ENCODE measurements around the gene FBXL20. TPM values are rescaled to one million over a fixed set of nuclear protein-coding genes. Genes with fewer than 3 reads are reported as not detected.

Gene FBXL20
- total and polyA plus RNA-seq, 10 of the 15 experiments (the other 5 are each of a cell fraction or from before 2014, with no cell fraction given) = 1.2 to 8.3 (median 4.4) TPM

DNA sequence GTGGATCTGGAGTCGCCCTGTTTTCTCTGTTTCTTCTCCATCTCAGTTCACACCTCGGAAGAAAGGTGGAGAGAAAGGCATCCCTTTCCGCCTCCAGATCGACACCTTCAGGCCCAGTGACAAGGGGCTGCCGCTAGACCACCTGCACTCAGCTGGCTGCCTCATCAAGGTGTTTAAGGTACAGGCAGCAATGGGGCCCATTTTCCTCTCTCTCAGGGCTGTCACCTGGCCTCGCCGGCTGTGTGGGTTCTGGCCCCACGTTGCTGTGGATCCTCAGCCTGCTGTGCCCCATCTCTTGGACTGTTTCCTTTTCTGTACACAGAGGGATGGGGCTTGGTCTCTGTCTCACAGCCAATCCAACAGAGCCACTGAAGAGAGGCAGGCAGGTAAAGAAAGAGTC, 158.3 kb downstream of the FBXL20 start (continued):
- TF ChIP-seq, protein P1, sequence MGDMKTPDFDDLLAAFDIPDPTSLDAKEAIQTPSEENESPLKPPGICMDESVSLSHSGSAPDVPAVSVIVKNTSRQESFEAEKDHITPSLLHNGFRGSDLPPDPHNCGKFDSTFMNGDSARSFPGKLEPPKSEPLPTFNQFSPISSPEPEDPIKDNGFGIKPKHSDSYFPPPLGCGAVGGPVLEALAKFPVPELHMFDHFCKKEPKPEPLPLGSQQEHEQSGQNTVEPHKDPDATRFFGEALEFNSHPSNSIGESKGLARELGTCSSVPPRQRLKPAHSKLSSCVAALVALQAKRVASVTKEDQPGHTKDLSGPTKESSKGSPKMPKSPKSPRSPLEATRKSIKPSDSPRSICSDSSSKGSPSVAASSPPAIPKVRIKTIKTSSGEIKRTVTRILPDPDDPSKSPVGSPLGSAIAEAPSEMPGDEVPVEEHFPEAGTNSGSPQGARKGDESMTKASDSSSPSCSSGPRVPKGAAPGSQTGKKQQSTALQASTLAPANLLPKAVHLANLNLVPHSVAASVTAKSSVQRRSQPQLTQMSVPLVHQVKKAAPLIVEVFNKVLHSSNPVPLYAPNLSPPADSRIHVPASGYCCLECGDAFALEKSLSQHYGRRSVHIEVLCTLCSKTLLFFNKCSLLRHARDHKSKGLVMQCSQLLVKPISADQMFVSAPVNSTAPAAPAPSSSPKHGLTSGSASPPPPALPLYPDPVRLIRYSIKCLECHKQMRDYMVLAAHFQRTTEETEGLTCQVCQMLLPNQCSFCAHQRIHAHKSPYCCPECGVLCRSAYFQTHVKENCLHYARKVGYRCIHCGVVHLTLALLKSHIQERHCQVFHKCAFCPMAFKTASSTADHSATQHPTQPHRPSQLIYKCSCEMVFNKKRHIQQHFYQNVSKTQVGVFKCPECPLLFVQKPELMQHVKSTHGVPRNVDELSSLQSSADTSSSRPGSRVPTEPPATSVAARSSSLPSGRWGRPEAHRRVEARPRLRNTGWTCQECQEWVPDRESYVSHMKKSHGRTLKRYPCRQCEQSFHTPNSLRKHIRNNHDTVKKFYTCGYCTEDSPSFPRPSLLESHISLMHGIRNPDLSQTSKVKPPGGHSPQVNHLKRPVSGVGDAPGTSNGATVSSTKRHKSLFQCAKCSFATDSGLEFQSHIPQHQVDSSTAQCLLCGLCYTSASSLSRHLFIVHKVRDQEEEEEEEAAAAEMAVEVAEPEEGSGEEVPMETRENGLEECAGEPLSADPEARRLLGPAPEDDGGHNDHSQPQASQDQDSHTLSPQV (IDR thresholded peaks at IDR 0.05) = no peak
- no peak for TF ChIP-seq SMAD1 (IDR thresholded peaks at IDR 0.05; ENCODE audit: low read depth, partially characterized antibody)
- TF ChIP-seq, protein P2, sequence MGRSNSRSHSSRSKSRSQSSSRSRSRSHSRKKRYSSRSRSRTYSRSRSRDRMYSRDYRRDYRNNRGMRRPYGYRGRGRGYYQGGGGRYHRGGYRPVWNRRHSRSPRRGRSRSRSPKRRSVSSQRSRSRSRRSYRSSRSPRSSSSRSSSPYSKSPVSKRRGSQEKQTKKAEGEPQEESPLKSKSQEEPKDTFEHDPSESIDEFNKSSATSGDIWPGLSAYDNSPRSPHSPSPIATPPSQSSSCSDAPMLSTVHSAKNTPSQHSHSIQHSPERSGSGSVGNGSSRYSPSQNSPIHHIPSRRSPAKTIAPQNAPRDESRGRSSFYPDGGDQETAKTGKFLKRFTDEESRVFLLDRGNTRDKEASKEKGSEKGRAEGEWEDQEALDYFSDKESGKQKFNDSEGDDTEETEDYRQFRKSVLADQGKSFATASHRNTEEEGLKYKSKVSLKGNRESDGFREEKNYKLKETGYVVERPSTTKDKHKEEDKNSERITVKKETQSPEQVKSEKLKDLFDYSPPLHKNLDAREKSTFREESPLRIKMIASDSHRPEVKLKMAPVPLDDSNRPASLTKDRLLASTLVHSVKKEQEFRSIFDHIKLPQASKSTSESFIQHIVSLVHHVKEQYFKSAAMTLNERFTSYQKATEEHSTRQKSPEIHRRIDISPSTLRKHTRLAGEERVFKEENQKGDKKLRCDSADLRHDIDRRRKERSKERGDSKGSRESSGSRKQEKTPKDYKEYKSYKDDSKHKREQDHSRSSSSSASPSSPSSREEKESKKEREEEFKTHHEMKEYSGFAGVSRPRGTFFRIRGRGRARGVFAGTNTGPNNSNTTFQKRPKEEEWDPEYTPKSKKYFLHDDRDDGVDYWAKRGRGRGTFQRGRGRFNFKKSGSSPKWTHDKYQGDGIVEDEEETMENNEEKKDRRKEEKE (IDR thresholded peaks at IDR 0.05) = no peak
- TF ChIP-seq, protein P3, sequence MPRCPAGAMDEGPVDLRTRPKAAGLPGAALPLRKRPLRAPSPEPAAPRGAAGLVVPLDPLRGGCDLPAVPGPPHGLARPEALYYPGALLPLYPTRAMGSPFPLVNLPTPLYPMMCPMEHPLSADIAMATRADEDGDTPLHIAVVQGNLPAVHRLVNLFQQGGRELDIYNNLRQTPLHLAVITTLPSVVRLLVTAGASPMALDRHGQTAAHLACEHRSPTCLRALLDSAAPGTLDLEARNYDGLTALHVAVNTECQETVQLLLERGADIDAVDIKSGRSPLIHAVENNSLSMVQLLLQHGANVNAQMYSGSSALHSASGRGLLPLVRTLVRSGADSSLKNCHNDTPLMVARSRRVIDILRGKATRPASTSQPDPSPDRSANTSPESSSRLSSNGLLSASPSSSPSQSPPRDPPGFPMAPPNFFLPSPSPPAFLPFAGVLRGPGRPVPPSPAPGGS (IDR thresholded peaks at IDR 0.05; ENCODE audit: borderline replicate concordance, insufficient read depth, low read depth, low read length, poor library complexity, severe bottlenecking) = no peak

Measured in GM12878 (cell line).